DMS 273 (cell line): ENCODE data around the gene CCDC33.
"Not testable (repeated sequence)": the region's sequence is repeated elsewhere in the genome, so short reads cannot be mapped to it uniquely, and the experiment has no call there.

Experiments used
- DNase-seq: peaks from one replicate; lab custom pipeline; 2025; ENCODE audit not compliant: unreplicated experiment; lab: John Stamatoyannopoulos, UW

The CCDC33 gene

DNA sequence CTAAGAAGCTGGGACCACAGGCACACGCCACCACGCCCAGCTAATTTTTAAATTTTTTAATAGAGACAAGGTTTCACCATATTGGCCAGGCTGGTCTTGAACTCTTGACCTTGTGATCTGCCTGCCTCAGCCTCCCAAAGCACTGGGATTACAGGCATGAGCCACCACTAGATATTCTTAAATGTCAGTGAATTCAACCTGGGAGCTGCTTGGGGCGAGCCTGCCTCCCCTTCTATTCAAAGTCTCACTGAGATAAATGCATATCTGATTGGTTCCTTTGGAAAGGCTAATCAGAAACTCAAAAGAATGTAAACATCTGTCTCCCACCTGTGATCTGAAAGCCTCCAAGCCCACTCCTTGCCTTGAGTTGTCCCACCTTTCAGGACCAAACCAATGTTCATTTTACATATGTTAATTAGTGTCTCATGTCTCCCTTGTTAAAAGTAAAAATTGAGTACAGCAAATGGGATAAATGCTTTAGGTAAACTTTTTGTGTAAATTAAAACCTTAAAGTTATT is 116.3 kb downstream of the CCDC33 start:
- DNase-seq = no peak

DNA sequence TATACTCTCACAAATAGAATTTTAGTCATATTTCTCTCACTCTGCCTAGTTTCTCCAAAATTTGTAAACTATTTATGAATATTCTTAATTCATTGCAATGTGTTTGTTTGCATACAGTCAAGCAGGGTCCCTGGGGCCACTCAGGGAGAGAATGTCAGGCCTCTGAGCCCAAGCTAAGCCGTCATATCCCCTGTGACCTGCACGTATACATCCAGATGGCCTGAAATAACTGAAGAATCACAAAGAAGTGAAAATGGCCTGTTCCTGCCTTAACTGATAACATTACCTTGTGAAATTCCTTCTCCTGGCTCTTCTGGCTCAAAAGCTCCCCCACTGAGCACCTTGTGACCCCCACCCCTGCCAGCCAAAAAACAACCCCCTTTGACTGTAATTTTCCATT is 117.9 kb downstream of the CCDC33 start:
- DNase-seq = not testable (repeated sequence)

DNA sequence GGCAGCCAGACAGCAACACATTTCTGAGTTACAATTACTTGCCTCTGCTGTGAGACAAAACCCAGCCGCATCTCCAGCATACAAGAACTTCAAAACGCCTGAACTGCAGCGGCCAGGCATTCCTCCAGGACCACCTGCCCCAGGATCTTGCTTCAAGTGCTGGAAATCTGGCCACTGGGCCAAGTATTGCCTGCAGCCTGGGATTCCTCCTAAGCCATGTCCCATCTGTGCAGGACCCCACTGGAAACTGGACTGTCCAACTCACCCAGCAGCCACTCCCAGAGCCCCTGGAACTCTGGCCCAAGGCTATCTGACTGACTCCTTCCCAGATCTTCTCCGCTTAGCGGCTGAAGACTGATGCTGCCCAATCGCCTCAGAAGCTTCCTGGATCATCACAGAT is 119.9 kb downstream of the CCDC33 start:
- DNase-seq = not testable (repeated sequence)

DNA sequence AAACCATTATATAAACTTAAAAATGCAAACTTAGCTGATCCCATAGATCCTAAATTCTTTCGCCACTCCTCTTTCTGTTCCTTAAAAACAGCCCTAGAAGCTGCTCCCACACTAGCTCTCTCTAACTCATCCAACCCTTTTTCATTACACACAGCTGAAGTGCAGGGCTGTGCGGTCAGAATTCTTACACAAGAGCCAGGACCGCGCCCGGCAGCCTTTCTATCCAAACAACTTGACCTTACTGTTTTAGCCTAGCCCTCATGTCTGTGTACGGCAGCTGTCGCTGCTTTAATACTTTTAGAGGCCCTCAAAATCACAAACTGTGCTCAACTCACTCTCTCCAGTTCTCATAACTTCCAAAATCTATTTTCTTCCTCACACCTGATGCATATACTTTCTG is 121.4 kb downstream of the CCDC33 start:
- DNase-seq = not testable (repeated sequence)

DNA sequence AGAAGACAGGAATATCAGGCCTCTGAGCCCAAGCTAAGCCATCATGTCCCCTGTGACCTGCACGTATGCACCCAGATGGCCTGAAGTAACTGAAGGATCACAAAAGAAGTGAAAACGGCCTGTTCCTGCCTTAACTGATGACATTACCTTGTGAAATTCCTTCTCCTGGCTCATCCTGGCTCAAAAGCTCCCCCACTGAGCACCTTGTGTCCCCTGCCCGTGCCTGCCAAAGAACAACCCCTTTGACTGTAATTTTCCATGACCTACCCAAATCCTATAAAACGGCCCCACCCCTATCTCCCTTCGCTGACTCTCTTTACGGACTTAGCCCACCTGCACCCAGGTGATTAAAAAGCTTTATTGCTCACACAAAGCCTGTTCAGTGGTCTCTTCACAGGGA is 123.2 kb downstream of the CCDC33 start:
- not testable (repeated sequence) for DNase-seq

DNA sequence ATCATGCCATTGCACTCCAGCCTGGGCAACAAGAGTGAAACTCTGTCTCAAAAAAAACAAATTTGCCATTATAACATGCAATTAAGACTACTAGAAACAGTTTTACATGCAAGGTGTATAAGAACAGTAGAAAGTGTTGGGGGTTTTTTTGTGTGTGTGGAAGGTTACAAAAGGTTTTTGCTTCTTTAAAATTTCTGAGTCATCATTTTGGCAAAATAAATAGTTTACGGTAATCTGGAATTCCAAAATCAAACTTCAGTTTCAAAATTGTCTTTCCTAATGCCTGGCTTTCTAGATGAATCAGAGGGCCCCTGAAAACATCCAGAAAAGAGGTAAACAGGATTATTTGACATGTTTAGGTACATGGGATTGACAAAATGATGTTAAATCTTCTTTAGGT is 124.7 kb downstream of the CCDC33 start:
- DNase-seq = not testable (repeated sequence)

DNA sequence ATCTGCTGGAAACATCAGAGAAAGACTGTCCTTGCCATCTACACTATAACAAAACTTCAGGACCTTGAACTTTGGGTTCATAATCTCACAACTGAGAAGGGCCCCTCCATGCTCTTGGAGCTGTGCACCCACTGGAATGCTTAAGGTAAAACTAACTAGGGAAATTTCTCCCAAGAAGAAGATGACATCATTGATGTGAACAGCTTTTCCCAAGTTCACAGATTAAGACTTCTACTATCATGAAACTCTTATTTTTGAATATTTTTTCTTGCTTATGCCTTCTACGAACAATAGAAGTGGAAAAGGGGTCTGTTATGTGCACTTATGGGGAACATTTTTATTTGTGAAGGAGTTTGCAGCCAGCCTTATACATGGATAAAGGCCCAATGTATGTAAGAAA is 126.4 kb downstream of the CCDC33 start:
- DNase-seq = no peak

DNA sequence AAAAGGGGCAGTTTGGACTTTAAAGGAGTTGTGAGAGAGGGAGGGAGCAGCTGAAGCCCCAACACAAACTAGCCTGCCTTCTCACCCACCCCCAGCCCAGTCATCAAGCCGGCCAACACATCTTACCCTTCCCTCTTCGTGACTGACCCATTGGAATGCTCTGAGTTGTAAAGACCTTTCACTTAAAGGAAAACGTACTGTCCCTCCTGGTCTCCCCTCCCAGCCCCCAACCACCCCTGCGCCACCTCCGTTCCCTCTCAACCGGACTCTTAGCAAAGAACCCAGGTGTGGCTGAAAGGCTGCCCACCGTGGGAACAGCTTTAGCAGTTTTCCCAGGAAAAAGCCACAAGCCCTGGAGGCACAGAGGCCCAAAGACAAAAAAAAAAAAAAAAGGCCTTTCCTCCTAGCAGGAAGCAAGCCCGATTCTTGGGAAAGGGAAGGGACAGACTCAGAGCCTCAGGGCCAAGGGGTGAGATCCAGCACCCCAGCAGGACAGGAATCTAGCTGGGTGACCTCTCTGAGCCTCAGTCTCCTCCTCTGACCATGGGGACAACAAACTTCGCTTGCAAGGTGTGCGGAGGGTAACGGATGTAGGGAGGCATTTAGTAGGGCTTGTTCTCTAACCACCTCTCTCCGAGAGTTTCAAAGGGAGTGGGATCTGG is 128.9 kb downstream of the CCDC33 start:
- DNase-seq = no peak

DNA sequence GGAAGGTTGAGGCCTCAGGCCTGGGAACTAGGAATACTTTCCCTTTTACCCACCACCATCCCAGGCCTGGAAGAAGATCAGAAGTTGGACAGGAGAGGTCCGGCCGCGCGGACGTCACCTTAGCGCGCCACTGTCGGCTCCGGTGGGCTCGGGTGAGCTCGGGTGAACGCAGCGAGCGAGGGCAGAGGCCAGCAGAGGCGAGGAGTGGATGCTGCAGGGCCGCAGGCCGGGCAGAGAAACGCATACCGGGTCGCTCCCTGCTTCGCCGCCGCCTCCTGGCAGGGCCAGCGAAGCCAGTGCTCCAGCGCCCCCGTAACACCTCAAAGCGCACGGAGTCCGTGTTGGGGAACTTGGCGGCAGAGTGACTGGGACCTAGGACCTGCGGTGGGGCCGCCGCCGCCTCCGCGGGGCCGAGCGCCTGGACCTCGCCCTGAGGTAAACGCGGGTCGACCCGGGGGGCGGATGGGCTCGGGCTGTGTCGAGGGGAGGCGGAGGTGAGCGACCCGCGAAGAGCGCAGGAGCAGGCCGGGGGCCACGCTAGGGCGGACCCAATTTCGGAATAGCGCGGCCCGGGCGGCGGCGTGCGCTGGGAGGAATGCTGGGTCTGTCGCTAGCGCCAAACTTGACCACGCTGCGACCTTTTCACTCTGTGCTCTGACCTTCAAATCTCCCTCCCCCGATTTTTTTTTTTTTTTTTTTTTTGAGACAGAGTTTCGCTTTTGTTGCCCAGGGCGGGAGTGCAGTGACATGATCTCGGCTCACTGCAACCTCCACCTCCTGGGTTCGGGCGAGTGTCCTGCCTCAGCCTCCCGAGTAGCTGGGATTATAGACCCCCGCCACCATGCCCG is 129.7 kb downstream of the CCDC33 start:
- DNase-seq = no peak

DNA sequence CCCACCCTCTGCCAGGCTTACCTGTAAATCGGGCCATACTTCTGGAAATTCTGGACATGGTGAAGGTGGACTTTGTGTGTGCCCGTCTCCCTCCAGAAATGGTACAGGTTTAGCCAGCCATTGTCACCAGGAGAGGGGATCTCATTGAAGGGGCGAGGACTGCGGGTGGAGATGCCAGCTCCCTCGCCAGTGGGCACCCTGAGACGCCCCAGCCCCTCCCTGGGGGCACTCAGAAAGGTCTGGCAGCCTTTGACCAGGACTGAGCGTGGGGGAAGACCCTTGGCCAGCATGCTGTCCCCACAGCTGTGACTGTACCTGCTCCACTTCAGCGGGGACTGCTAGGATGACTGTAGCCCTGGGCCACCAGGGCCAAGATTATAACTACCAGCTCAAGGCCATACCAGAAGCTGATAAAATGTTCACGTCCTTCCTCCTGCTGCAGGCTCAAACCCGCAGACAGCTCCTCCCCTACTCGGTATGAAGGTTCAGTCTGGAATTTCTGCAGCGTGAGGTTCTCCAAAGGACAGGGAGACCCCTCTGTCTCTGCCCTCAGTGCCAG is 131.2 kb downstream of the CCDC33 start, which contains the start of gene CYP11A1:
Gene CYP11A1, minus strand, starts transcription at position 351 of the 559 bp plus-strand sequence. Its CDS starts 61 bp downstream, at position 290.
- DNase-seq = no peak

DNA sequence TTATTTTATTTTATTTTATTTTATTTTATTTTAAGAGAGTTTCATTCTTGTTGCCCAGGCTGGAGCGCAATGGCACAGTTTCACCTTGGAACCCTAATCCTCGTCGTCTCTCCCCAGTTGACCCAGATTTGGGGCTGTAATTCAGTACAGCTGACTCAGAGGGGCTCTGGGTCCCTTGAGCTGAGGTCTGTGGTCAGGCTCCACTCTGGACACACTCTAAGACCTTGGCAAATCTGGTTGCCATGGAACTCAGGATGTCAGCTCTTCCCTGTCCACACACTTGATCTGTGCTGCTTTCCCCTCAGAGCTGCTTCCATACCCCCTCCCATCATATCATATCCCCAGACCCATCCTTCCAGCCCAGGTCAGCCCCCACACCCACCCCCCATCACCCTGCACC is 132.0 kb downstream of the CCDC33 start:
- no peak for DNase-seq

DNA sequence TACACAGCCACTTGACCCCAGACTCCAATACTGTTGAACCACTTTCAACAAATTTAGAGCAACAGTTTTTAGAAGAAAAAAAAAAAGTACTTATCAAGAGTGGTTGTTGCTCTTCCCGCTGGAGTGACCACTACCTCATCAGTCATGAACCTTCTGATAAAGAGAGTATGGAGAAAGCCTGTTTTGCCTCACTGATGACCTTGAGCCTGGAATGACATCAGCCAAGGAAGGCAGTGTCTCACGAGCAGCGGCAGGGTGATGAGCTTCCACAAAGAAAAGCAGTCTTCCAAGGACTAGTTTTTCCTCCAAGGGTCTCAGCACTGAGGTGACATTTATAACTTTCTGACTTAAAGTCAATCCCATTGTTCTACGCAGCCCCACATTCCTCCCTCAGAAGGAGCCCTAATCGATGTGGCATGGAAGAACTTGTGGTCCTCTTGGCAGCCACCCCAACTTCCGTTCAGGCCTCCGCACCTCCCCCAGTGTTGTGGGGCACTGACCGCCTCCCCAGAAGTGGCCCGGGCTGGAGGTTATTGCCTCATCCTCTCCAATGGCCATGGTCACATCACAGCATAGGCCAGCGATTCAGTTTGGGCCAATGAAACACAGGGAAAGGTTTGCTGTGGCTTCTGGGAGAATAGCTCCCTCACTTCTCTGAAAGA is 133.1 kb downstream of the CCDC33 start:
- no peak for DNase-seq

DNA sequence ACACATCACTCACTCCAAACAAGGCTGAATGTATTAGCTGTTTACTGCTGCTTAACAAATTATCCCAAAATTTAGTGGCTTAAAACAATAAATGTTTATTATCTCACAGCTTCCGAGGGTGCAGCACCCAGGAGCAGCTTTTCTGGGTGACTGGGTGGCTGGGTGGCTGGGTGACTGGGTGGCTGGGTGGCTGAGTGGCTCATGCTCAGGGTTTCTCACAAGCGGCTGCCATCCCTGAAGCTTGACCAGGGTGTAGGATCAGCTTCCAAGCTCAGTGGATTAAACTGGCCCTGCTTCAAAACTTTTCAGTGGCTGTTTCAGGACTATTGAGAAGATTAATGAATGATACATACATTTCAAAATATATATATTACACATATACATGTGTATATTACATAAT is 133.6 kb downstream of the CCDC33 start:
- no peak for DNase-seq

DNA sequence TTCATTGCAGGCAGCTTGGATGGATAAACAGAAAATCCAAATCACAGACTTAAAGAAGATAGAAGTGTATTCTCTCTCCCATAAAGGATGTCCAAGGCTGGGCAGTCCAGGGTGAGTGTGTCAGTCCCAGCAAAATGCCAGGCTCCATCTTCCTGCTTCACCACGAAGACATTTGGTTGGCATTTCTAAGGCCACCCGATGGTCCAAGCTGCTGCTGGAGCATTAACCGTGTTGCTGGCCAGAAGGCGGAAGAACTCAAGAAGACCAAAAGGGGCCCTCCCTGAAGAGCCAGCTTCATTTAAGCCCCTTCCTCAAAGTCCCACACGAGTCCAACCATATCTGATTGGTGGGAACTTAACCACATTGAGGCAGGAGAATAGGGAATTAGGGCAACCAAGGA is 134.3 kb downstream of the CCDC33 start:
- no peak for DNase-seq

DNA sequence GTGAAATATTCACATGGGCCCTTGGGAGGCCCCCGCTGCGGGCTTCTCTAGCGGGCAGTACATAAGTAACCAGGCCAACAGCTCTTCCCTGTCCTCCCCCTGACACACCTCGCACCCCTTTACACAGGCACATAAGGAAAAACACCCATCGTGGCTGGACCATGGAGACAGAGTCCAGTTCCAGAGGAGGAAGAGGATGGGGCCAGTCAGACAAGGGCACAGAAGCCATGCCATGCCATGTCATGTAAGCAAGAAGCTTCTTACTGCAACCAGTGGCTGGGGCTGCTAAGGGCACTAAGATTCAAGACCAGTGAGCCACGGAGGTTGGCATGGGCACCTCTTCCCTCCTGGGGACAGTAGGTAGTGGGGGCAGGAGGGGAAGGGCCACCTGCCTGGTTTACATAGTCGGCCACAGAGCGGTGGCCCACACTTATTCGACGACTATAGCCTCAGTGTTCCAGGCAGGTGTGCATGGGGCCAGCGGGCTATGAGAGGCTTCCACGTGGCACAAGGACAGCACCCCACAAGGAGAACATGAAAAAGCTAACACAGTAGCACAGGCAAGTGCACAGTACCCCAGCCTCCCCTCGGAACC is 137.0 kb downstream of the CCDC33 start:
- DNase-seq = no peak

DNA sequence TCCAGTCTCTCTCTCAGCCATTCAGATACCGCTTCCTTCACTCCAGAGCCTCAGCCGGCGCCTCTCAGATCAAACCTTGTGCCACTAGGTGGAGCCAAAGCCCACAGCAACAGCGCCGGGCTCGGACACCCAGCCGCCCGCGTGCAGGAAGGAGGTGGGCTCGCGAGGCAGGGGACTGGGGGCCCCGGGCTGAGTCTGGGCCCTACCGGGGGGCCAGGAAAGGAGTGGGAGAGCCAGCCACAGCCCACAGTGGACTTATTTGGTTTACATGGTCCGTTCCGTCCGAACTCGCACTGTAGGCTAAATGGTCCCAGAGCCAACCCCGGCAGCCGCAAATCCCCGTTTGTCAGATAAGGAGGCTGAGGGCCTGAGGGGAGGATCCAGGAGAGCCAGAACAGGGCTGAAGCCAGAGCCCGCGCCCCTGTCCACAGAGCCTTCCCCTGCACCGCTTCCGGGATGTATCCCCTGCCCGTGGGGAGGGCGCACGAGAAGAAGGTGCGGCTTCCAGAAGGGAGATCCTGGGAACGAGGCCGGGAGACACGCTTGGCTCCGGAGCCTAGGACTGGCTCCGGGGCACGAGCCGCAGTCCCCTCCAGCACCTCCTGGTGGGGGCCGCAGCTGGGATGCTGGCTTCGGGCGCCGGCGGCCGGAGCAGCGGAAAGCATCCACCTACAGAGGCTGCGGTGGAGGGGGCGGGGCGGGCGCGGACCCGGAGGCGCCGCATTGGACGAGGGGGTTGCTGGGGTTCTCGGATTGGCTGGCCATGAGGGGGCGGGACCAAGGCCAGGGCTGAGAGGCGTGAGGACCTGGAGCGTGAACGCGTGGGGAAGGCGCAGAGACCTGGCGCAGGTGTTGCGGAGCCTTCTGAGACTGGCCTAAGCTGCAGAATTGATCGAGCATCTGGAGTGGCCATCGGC is 137.9 kb downstream of the CCDC33 start:
- peak; percentile 94 for DNase-seq

DNA sequence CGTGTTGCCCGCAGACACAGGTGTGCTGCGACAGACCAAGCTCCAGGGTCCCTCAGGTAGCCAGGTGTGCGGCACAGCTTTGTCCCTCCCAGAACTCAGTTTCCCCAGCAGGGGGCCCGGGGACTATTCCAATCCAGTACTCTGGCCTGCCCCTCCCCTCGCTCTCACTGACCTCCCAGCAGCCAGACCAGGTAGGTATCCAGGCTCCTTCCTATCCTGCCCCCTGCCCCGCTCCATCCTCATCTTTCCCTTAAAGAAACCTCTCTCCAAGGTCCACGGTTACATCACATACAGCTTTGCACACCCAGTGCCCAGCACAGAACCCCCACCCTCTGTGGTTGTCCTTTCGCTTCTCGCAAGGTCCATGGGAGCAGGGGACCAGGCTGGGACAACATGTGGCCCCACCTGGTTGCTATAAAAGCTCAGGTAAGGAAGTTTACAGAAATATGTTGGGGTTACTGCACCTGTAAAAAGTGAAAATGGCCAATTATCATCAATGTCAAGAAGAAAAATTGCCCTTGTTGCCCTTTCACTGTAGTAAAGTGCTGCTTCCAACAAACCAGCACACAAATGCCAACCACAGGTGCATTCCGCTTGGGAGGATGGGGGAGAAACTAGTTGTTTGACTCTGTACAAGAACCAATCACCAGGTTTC is 138.6 kb downstream of the CCDC33 start:
- no peak for DNase-seq

DNA sequence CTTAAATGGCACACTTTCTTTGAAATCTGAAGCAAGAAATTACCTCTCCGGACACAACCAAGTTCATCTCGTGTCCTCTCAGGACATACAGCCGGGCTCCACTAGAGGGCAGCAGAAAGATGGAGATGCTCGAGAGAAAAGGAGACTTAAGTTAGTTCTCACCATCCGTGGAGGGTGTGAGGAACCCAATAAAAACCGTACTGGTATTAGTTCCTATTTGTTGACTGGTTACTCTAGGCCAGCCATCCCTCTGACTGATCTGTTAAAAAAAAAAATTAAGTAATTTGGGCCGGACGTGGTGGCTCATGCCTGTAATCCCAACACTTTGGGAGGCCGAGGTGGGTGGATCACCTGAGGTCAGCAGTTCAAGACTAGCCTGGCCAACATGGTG is 139.2 kb downstream of the CCDC33 start:
- peak; percentile 89 for DNase-seq

DNA sequence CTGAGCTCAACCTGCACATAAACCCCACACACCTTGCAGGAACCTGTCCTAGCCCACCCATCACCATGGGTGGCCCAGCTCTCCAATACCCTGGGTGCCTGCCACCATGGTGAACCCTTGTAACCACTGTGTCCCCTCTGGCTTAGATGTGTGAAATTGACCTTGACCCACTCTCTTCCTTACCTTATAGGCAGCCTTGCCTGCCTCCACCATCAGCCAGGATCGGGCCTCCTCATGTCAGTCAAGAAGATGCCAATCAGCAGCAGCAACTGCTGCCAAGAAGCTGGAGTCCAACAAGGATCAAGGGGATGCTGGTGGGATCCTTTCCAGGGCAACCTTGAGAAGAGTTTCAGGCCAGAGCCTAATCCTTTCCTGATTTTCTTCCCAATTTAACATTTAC is 140.1 kb downstream of the CCDC33 start:
- DNase-seq = no peak
